ENCODE data around the gene ACSF2. TPM values are rescaled to one million over a fixed set of nuclear protein-coding genes. Genes with fewer than 3 reads are reported as not detected.
"Not testable (repeated sequence)": the region's sequence is repeated elsewhere in the genome, so short reads cannot be mapped to it uniquely, and the experiment has no call there.

The ACSF2 gene
- total RNA-seq, 1 experiment from 2014 or later: 161 TPM

DNA sequence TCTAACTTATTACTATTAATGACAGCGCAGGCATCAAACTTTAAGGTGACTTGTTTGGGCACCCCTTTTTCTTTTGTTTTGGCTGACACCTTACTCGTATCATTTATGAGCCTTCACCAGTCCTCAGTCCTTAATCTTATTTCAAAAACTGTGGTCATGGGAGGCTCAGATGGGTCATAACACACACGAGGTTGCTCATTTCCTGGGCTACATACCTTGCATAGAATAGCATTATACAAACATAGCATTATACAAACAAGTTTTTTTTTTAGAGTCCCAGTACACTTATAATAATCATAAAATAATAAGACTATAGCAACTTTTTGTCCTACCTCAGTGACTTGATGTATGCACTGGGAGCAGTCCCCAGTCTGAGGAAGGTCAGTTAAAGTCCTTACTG, 11.2 kb upstream of the ACSF2 start:
- no peaks in the 10 kb centered on the region for H3K36me3 ChIP-seq (ENCODE audit: control insufficient read depth, insufficient read depth, low read length)
- Mint-ChIP-seq H3K27ac (ENCODE audit: unreplicated experiment) (no peak overlapping the region), H3K4me3 (ENCODE audit: unreplicated experiment) (no peak overlapping the region), H3K27me3 (ENCODE audit: insufficient read depth, unreplicated experiment) (peaks cover 7% of the 10 kb centered on the region), H3K9me3 (ENCODE audit: unreplicated experiment) (peaks cover 11% of the 10 kb centered on the region), H3K4me1 (ENCODE audit: low read depth, unreplicated experiment) (no peaks in the 10 kb centered on the region), H3K36me3 (ENCODE audit: insufficient read depth, unreplicated experiment) (no peaks in the 10 kb centered on the region)
- peaks cover 16% of the 10 kb centered on the region for H3K9me3 ChIP-seq
- POLR2A ChIA-PET: no interaction called here
- H3K4me3 ChIP-seq (ENCODE audit: low read depth, low read length): no peak overlapping the region
- H3K27me3 ChIP-seq (replicated peaks; ENCODE audit: control insufficient read depth, insufficient read depth, low read length): no peaks in the 10 kb centered on the region
- no TSS peak for BruUV-seq (replicated peaks)
- intact Hi-C loops (cut with micrococcal nuclease; ENCODE audit: unreplicated experiment): no loop called here
- H3K4me1 ChIP-seq: no peaks in the 10 kb centered on the region
- TF ChIP-seq, protein P1, sequence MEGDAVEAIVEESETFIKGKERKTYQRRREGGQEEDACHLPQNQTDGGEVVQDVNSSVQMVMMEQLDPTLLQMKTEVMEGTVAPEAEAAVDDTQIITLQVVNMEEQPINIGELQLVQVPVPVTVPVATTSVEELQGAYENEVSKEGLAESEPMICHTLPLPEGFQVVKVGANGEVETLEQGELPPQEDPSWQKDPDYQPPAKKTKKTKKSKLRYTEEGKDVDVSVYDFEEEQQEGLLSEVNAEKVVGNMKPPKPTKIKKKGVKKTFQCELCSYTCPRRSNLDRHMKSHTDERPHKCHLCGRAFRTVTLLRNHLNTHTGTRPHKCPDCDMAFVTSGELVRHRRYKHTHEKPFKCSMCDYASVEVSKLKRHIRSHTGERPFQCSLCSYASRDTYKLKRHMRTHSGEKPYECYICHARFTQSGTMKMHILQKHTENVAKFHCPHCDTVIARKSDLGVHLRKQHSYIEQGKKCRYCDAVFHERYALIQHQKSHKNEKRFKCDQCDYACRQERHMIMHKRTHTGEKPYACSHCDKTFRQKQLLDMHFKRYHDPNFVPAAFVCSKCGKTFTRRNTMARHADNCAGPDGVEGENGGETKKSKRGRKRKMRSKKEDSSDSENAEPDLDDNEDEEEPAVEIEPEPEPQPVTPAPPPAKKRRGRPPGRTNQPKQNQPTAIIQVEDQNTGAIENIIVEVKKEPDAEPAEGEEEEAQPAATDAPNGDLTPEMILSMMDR (IDR thresholded peaks at IDR 0.05; ENCODE audit: insufficient read depth in 1 of 2, low read depth in 1 of 2, low read length in 1 of 2, severe bottlenecking in 1 of 2, unreplicated experiment in 1 of 2): no peak
- CTCF ChIA-PET: no interaction called here
- DNase-seq: no peak

DNA sequence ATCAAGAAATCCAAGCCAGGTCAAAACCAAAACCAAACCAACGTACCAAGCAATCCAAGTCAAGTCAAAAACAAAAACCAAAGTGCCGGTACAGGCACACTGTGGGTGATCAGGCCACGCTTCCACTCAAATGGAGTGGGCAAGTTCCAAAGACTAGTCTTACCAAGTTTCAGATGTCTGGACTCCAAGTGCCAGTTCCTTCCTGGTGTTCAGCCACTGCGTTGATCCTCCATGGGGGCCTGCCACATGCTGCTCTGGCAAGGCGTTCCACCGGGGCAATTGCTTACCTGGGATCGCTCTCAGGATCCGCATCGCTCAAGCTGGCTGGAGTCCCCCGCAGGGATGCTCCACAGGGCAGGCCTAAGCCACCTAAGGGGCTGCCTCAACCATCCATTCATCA, 6.4 kb upstream of the ACSF2 start:
- H3K36me3 Mint-ChIP-seq (ENCODE audit: insufficient read depth, unreplicated experiment); H3K4me3 Mint-ChIP-seq (ENCODE audit: unreplicated experiment); H3K9me3 ChIP-seq; POLR2A ChIA-PET; intact Hi-C loops (cut with micrococcal nuclease; ENCODE audit: unreplicated experiment); H3K27me3 ChIP-seq (replicated peaks; ENCODE audit: control insufficient read depth, insufficient read depth, low read length); H3K27ac Mint-ChIP-seq (ENCODE audit: unreplicated experiment); H3K36me3 ChIP-seq (ENCODE audit: control insufficient read depth, insufficient read depth, low read length); H3K4me3 ChIP-seq (ENCODE audit: low read depth, low read length); DNase-seq; BruUV-seq (replicated peaks); H3K27me3 Mint-ChIP-seq (ENCODE audit: insufficient read depth, unreplicated experiment): not testable (repeated sequence)
- H3K4me1 Mint-ChIP-seq (ENCODE audit: low read depth, unreplicated experiment): peaks cover 15% of the 10 kb centered on the region
- H3K4me1 ChIP-seq: peaks cover 13% of the 10 kb centered on the region
- H3K9me3 Mint-ChIP-seq (ENCODE audit: unreplicated experiment): peaks cover 11% of the 10 kb centered on the region
- CTCF ChIA-PET: interaction anchor here (0.6 kb wide), 1 partner anchor 25 kb away, joined by 3 read pairs; no protein-coding TSS in a partner anchor

DNA sequence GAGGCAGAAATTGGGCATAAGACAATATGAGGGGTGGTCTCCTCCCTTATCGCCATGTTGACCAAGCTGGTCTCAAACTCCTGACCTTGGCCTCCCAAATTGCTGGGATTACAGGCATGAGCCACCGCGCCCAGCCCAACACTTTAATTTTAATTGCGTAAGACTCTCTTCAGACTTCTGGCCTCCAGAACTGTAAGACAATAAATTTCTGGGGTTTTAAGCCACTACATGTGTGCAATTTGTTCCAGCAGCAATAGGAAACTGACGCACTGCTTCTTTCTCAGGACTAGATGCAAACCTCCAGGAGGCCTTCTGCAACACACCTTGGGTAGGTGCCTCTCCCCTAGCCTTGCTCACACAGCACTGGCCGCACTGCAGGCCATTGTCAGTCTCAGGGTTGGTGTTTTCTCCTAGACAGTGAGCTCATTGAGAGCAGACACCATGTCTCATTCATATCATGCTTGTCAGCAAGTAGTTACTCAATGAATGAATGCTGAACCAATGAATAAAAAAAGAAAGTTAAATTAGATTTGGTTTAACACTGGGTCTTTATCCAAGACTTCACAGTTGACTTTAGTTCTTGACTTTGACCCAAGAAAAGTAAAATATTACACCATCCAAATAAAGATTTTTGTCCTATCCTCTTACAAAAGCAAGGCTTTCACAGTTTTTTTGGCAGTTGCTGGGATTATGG, 5.5 kb upstream of the ACSF2 start:
- peaks cover 7% of the 10 kb centered on the region for H3K27me3 Mint-ChIP-seq (ENCODE audit: insufficient read depth, unreplicated experiment)
- TF ChIP-seq, protein P1 (IDR thresholded peaks at IDR 0.05; ENCODE audit: insufficient read depth in 1 of 2, low read depth in 1 of 2, low read length in 1 of 2, severe bottlenecking in 1 of 2, unreplicated experiment in 1 of 2): no peak
- H3K9me3 Mint-ChIP-seq (ENCODE audit: unreplicated experiment): peaks cover 11% of the 10 kb centered on the region
- H3K4me3 Mint-ChIP-seq (ENCODE audit: unreplicated experiment): no peak overlapping the region
- peaks cover 25% of the 10 kb centered on the region for H3K4me1 Mint-ChIP-seq (ENCODE audit: low read depth, unreplicated experiment)
- no TSS peak for BruUV-seq (replicated peaks)
- H3K27ac Mint-ChIP-seq (ENCODE audit: unreplicated experiment): no peak overlapping the region
- no peaks in the 10 kb centered on the region for H3K36me3 ChIP-seq (ENCODE audit: control insufficient read depth, insufficient read depth, low read length)
- ChIA-PET CTCF (interaction anchor here (0.6 to 2.7 kb wide), 5 partner anchors 23 to 1792 kb away, joined by 3 to 13 read pairs (median 3); partner anchors contain the start of gene LRRC59), POLR2A (no interaction called here)
- 0 out of 2 replicates have a peak, but pooled peaks cover 6% of the 10 kb centered on the region for H3K9me3 ChIP-seq
- intact Hi-C loops (cut with micrococcal nuclease; ENCODE audit: unreplicated experiment): no loop called here
- no peak overlapping the region for H3K4me3 ChIP-seq (ENCODE audit: low read depth, low read length)
- no peak for DNase-seq
- H3K36me3 Mint-ChIP-seq (ENCODE audit: insufficient read depth, unreplicated experiment): no peaks in the 10 kb centered on the region
- peaks cover 23% of the 10 kb centered on the region for H3K4me1 ChIP-seq
- H3K27me3 ChIP-seq (replicated peaks; ENCODE audit: control insufficient read depth, insufficient read depth, low read length): no peaks in the 10 kb centered on the region
